HUDEP-2 (cell line): ENCODE measurements around the gene IBA57.
"Not testable (repeated sequence)": the region's sequence is repeated elsewhere in the genome, so short reads cannot be mapped to it uniquely, and the experiment has no call there.

ENCODE experiments used
- DNase-seq, 76 experiments: peaks; one replicate each; lab custom pipeline; 2025; ENCODE audit not compliant: unreplicated experiment in 76 of 76; lab: John Stamatoyannopoulos, UW

The IBA57 gene

DNA sequence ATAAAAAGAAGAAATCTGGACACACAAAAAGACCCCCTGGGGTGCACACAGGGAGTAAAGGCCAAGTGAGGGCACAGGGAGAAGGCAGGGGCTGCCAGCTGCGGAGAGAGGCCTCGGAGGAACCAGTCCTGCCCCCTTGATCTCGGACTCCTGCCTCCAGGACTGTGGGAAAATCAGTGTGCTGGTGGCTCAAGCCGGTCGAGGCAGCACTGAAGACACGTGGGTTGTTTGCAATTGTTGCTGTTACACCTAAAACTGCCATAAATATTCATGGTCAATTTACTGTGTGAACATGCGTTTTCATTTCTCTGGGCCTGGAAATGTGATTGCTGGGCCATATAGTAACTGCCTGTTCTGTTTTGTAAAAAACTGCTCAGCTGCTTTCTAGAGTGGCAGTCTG is 18.5 kb downstream of the IBA57 start:
- no peak for DNase-seq

DNA sequence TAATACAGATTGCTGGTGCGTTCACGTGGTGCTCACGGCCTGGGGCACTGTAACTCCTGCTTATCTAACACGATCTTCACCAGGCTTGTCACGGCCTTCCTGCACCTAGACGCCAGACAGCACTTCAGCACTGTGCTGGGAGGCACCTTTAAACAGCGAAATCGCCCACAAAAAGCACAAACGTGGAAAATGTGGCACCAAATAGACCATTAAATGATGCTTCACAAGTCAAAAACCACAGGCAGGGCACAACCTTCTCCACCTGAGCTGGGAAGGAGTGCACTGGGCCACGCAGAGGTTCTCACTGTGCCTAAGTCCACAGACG is 20.0 kb downstream of the IBA57 start:
- no peak for DNase-seq

DNA sequence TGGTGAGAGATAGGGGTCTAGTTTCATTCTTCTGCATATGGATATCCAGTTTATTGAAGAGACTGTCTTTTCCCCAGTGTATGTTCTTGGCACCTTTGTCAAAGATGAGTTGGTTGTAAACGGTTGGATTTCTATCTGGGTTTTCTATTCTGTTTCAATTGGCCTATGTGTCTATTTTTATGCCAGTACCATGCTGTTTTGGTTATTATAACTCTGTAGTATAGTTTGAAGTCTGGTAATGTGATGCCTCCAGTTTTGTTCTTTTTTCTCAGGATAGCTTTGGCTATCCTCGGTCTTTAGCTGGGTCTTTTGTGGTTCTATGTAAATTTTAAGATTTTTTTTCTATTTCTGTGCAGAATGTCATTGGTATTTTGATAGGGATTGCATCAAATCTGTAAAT is 22.6 kb downstream of the IBA57 start:
- not testable (repeated sequence) for DNase-seq

DNA sequence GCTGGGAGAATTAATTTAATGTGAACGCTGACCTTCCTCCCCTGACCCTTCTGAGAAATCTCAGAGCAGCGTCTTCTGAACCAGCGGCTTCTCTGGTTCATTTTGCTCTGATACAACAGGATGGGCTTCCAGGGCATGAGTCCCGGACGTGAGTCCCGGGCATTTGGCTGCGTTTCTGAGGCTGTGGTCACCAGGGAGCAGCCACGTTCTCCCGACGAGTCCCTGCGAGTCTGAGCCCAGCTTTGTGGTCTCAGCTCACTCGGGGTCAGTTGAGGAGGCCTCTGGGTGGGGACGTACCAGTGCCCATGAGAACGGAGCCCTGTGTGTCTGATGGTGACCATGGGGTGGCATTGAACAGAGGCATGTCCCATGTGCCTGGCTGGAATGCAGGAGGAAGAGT is 24.6 kb downstream of the IBA57 start:
- no peak for DNase-seq

DNA sequence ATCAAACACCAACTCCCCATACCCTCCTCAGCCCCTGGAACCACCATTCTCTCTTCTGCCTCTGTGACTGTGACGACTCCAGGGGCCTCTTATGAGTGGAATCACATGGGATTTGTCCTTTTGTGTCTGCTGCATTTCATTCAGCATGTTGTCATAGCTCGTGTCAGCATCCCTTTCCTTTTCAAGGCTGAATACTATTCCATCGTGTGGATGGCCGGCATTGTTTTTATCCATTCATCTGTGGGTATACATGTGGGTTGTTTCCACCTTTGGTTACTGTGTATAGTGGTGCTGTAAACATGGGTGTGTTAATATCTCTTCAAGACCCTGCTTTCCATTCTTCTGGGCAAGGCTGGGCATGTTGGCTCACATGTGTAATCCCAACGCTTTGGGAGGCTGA is 25.2 kb downstream of the IBA57 start:
- DNase-seq: no peak

DNA sequence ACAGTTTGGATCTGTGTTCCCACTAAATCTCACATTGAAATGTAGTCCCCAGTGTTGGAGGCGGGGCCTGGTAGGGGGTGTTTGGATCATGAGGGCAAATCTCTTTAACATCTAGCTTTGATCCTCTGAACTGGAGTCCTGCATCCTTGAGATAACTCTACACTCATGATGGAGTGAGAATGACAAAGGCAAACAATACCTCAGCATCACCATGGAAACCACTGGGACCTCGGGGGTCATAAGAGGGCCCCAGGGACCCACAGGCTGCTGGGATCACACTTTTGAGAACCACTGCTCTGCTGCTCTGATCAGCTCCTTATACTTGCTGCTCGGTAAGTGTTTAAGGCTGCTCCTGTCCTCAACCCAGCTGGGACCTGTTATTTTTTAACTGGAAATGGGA is 28.8 kb downstream of the IBA57 start:
- no peak for DNase-seq

DNA sequence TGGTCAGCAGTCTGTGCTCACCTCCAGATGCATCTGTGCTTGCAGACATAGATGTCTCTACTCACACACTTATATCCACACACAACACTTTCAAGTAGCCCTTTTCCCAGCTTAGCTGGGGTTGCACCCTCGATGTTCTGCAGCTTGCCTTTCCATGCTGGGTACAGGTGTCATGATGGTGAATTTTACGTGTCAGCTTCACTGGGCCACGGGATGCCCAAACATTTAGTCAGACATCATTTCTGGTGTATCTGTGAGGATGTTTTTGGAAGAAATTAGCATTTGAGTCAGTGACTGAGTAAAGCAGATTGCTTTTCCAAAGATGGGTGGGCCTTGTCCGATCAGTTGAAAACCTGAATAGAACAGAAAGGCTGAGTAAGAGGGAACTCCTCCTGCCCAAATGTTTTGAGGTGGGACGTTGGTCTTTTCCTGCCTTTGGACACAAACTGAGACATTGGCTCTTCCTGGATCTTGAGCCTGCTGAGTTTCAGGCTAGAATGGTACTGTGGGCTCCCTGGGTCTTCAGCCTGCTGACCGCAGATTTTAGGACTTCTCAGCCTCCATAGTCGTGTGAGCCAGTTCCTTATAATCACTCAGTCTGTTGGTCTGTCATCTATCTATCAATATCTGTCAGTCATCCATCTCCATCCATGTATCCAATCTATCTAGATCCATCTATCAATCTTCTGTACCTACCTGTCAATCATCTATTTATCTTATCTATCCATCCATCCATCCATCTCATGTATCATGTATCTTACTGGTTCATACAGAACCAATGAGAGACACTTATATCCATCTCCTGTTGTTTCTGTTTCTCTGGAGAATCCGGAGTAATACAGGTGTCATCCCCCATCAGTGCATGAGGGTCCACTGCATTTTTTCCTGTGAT is 29.6 kb downstream of the IBA57 start:
- DNase-seq: no peak

DNA sequence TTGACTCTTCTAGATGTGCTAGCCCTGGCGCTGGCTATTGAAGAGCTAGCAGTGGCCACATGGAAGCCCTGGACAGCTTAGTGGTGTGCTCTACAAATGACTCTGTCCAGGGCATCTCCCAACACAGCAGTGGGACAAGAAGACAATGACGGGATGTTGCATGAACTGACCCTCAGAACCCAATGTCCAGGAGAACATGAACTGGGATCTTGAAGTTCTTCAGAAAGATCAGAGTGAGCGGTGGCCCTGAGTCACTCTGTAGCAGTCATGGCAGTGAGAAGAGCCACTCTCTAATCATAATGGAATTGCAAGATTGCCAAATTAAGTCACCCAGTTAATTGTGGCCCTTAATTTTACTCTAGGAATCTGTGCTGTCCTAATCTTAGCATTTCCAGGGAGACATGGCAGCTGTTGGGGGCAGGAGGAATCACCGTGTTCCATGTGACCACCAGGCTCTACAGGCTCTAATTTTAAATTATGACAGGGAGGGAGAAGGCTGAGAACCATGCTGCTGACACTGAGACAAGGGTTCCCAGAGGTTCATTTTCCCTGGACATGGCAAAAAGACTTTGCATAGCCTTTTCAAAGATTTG is 32.0 kb downstream of the IBA57 start:
- no peak for DNase-seq

DNA sequence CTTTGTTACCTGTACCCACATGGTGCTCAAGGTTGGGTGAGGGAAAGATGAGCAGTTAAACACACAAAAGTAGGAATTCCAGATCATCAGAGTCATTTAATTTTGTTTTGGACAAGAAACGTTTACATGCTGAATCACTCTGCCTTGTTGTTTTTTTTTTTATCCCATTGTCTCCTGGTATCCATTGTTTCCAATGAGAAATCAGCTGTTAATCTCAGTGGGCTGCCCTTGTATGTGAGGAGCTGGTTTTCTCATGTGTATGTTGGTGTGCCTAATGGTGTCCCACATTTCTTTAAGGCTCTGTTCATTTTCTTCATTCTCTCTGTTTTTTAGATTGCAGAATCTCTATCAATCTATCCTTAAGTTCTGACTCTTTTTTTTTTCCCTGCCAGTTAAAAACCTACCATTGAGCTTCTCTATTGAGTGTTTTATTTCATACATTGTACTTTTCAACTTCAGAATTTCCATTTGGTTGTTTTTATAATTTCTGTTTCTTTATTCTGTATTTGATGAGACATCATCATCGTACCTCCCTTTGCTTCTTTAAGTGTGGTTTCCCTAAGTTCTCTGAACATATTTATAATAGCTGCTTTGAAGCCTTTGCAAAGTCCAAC is 33.5 kb downstream of the IBA57 start:
- DNase-seq: no peak

DNA sequence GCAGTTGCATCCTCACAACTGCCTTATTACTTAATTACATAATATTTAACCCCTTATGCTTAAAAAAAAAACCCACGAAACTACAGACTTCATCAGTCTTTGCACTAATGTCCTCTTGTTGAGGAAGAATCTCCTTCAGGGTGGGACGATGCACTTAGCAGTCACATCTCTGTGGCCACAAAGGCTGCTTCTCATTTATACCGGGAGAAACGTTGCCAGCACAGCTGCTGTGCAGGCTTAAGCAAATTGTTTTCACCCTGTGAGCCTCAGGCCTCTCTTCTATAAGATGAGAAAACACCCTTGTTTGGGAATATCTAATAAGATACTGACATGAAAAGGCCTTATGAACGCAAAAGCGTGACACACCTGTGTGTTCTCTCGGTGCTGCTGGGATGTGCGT is 39.4 kb downstream of the IBA57 start:
- no peak for DNase-seq

DNA sequence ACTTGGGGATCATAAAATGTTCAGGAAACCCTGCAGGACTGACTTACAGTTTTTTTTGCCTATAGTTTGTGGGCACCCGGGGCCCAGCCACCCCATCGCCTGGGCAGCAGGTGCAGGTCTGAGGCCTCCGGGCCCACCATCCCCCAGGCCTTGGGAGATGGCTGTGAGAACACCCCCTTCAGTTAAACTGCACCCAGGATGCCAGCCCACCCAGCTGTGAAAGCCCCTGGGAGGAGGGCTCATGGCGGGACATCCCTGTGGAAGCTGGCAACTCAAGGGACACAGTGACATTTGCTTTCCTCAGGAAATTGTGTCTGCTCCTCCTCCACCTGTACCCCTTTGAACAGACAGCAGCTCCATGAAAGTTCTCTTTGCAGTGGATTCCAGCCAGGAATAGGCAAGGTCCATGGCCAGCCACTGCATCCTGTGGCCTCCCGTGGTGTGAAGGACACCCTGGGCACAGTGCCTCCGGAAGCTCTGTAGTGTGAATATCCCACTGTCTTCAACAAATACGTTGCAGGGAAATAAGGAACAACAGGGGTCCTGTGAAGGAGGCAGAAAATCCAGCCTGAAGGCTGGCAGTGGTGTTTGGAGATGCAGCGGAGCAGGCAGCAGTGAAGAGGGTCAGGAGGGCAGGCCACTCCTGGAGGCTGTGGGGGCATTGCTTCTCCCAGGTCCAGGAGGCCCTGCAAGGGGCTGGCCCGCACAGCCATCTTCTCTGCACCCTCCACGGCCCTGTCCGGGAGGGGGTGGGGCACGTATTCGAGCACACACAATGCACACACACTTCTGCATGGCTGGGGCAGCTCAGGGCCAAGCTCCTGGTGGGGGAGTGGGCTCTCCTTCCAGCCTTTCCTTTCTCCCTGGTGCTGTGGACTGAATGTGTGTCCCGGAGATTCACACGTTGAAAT is 40.2 kb downstream of the IBA57 start:
- no peak for DNase-seq

DNA sequence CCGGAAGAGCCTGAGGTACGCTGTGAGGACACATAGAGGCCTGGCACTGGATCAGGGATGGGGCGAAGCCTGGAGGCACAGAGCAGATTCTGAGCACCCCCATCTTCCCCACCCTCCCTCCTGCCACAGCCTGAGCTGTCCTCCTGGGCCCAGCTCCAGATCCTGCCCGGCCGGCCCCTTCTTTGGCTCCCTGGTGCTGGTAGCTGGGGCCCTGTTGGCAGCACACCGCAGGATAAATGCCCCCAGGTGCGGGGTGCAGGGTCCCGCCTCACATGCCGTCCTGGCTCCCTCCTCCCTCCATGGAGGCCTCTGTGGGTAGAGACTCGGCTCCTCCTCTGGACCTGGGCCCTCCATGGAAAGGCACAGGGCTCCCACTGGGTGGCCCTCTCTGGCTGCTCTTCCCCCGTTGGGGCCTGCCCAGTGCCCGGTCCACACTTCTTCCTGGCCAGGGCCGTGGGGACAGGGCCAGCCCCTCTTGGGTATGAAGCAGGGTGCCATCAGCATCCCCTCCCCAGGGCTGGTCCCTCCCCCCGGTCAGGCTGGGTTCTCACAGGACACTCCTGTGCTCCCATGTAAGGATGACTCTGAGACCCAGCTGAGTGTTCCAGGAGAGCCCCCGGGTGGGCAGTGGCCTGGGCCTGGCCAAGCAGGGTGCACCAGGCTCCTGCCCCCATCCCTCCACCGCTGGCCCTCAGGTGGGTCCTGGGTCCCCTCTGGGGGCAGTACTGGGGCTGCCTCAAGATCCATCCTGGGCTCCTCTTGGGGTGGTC is 41.2 kb downstream of the IBA57 start:
- no peak for DNase-seq

DNA sequence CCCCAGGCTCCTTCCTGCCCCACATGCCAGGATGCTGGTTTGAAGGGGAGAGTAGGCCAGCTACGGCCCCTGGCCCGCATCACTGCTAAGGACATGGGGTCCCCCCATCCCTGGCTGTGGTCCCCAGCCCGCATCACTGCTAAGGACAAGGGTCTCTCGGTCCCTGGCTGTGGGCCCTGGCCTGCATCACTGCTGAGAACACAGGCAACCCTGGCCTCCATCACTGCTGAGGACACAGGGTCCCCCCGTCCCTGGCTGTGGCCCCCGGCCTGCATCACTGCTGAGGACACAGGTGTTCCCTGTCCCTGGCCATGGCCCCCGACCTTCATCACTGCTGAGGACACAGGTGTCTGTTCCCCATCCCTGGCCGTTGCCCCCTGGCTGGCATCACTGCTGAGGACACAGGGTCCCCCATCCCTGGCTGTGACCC is 41.8 kb downstream of the IBA57 start:
- DNase-seq: no peak

DNA sequence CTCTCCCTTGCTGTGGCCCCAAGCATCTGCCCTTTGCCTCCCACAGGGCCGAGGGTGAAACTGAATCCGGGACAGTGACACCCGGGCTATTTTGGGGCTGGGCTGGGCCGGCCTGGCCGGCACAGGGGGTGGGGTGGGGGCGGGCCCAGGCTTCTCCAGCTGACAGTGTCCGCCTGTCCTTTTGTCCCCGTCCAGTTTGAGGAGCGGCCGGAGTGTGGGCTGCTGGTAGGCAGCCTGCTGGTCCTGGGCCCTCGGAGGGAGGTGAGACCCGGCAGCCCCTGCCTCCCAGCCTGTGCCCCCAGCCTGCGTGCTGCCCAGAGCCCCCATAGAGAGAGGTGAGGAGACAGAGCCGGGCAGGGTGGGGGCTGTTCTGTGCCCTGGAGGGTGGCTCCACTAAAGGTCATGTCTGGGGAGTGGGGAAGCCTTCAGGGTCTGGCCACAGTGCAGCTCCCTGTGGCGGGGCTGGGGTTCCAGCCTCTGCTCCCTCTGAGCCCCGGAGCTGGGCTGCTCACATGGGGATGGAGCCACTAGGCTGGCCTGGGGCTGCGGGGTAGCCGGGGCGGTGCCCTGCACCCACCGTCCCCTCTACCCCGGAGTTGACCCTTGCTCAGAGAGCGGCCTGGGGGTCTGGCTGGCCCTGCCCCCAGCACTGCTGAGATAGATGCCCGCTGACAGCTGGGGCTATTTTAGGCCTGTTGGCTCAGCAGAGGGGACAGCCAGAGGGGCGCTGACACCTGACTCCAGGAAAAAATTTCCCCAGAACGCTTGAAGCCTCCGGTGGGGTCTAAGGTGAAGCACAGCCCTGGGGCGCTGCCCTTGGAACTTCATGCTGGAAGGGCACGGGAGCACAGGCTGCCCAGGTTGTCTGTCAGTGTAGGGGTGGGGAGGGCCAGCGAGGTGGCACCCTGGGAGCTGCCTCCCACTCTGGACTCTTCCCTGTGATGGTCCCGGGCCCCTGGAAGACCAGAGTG is 42.5 kb downstream of the IBA57 start, which contains the start of gene OBSCN:
Gene OBSCN, plus strand, starts transcription at position 194 of the 971 bp plus-strand sequence. CDS start 3,740 bp downstream, outside the sequence.
- DNase-seq: no peak

DNA sequence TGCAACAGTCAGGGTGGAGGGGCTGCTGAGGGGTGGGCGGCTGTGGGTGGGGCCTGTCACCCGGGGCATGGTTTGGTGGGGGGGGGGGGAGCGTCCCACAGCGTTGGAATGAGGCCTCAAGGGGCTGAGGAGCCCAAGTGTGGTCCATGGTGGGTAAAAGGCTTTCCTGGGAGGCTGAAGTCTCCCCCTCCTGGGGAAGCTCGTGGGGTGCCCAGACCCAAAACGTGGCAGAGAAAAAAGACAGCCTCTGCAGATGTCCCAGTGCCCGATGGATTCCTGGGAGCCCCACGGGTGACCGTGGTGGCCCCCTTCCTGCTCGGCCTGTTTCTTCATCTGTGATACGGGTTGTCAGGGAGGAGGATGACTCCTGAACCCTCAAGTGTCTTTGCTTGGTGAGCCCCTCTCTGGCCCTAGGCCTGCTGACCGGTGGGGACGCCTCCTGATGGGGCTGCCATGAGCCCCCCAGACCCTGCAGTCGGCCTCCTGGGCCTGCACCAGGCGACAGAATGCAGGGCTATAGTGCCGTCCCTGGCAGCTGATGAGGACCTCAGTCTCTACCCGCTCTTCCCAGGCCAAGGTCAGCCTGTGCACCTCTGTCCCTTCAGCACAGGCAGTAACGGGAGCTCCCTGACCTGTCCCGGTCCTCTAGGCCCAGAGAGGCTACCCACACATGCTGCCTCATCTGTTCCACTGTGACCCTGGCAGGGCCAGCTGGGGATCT is 43.4 kb downstream of the IBA57 start:
- no peak for DNase-seq

DNA sequence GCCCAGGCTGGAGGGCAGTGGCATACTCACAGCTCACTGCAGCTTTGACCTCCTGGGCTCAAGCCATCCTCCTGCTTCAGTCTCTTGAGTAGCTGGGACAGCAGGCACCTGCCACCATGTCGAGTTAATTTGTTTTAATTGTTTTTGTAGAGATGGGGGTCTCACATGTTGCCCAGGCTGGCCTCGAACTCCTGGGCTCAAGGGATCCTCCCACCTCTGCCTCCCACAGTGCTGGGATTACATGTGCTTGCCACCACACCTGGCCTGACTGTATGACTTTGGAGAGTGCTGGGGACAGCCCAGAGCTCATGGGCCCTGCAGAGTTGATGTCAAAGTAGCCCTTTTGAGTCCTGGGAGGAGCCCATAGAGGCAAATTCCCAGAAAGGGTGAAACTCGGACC is 44.1 kb downstream of the IBA57 start:
- DNase-seq: no peak

DNA sequence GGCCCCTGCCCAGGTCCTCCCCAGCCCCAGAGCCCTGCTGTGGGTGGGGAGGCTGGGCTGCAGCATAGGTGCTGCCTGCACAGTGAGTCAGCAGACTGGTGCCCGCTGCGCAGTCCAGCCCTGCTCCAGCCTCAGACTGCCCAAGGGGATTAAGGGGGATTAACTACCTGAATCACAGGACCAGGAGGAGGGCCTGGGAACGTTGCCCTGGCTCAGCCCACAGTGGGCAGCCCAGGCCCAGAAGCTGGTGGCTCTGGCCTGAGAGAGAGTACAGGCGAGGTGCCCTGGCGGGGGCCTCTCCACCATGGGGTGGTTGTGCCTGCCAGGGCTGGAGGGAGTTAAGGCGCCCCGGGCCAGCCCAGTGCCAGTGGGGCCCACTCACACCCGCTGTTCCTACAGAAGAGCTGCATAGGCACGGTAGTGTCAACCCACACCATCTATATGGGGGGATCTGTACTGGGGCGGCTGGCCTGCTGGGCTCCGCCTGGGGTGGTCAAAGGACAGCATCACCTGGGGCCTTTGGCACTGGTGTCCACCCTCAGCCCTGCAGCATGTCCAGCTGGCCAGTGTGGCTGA is 44.6 kb downstream of the IBA57 start:
- no peak for DNase-seq
